Eye (tissue), 1 donor: ENCODE data around the gene NR1H3.
A peak's percentile ranks its signal among the peaks of the same experiment; 100 is the strongest.

Experiments
- DNase-seq: peaks from one replicate; pipeline ENCODE4 v3.0.0-alpha.2; 2015

The NR1H3 gene

DNA sequence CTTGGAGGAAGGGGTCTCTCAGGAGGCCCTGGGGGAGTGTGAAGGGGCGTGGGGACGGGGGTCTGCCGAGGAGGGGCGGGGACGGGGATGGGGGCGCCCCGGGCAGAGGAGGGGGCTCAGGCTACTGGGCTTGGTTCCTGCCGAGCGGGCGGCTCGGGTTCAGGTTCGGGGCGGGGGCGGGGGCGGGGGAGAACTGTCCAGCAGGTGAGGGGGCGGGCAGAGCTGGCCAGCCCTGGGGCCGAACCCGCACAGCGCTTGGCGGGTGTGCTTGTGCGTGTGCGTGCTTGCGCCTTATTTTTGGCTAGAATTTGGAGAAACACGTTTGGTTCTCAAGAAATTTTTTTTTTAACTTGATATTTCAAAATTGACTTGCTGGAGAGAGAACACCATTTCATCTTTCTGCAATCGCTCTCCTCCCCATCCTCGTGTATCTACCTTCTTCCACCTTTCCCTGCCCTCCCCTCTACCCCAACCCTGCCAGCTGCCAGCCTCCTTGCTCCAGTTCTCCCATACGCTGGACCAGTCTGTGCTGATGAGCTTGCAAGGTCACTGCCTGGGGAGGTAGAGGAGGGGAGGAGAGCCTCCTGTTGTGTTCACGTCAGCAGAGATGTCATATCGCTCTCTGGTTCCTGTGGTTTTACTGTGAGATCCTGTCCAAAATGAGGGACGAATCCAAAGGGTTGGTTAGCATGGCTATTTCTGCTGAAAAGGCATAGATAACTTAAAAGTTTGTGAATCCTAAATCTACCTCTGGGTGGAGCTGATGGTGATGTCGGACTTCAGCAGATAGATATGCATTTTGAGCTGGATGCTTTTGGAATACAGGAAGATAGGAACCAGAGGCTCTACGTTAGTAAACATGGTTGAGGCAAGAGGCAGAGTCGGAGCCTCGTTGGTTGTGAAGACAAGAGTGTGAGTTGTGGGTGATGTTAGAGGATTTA, 12.8 kb downstream of the NR1H3 start:
- DNase-seq: peak; percentile 67

DNA sequence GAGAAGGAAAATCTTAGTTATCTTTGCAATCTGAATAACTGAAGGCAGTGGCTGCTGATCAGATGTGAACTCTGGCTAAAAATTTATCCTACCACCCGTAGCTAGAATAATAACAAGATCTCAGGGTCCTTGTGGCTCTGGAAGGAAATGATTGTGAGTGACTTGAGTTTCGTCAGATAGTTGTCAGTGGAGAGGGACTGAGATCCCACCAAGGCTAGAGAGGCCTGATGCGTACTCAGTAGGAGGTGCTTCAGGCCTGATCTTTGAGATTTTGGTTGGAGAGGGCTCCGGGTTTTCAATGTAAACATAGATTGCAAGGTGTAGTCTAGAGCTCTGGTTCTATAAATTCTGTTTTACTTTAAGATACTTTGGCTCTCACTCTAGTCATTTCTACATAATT, 13.5 kb downstream of the NR1H3 start:
- DNase-seq: no peak

DNA sequence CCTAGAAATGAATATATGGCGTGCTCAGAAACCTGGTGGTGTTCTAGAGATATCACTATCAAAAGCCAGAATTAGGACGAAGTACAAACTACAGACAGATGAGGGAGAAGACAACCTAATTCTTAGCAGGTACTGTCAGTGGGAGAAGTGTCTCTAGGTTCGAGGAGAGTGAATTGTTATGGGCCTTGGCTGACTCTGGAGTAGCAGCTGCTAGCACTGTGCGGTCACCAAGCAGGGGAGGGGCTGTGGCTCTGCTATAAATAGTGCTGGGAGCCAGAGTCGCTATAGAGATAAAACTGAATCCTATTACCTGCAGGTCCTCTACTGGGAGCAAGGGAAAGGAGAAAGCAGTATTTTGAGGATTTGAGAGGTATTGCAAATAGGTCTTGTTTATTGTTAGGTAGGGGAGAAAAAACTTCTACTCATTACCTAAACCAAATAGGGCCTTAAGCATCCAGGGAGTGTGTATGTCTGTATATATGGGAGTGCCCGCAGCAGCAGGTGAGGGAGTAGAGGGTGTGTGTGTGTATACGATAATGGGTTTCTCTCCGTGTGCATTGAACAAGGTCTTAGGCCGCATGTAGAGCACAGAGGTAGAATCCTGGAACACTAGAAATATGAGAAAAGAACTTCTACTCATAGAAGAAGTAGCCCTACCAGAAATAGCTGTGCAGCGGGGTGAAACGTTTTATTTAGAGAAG, 14.3 kb downstream of the NR1H3 start:
- peak; percentile 35 for DNase-seq

DNA sequence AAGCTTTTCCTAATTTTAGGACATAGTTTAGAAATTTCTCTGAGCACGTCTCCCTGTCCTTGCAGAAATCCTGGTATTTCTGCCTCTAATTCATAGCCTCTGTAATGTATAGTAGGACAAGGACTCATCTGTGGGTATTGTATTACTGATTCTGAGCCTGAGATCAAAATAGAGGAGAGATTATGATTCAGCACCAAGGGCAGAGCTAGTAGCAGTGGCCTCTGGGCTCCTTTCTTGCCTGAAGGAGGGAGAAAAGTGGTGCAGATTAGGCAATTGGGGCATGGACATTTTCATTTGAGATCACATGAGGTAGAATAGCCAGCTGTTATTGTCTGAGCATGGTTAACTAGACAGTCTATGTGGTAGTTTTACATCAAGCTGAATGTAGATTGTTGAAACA, 14.9 kb downstream of the NR1H3 start:
- peak; percentile 14 for DNase-seq

DNA sequence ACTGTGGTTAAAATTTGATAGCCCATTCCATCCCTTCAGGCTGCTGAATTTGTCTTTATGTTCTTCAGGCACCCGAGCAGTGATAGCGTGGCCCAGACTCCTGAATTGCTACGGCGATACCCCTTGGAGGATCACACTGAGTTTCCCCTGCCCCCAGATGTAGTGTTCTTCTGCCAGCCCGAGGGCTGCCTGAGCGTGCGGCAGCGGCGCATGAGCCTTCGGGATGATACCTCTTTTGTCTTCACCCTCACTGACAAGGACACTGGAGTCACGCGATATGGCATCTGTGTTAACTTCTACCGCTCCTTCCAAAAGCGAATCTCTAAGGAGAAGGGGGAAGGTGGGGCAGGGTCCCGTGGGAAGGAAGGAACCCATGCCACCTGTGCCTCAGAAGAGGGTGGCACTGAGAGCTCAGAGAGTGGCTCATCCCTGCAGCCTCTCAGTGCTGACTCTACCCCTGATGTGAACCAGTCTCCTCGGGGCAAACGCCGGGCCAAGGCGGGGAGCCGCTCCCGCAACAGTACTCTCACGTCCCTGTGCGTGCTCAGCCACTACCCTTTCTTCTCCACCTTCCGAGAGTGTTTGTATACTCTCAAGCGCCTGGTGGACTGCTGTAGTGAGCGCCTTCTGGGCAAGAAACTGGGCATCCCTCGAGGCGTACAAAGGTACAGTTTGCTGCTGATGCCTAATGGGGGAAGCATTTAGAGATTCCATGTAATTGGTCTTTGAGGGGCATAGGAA, 16.9 kb downstream of the NR1H3 start:
- DNase-seq: no peak

DNA sequence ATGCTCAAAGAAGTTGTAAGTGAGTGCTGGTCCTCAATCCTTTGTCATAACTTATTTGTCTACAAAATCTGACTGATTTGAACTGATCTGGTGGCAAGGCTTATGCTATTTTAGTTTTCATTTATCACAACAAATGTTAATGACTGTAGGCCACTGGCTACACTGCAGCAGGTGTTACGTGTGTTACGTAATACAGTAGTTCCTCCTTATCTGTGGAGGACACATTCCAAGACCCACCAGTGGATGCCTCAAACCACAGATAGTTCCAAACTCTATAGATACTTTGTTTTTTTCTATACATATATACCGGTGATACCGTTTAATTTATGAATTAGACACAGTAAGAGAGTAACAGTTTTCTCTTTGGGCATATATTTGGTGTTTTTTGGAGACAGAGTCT, 19.1 kb downstream of the NR1H3 start:
- no peak for DNase-seq

DNA sequence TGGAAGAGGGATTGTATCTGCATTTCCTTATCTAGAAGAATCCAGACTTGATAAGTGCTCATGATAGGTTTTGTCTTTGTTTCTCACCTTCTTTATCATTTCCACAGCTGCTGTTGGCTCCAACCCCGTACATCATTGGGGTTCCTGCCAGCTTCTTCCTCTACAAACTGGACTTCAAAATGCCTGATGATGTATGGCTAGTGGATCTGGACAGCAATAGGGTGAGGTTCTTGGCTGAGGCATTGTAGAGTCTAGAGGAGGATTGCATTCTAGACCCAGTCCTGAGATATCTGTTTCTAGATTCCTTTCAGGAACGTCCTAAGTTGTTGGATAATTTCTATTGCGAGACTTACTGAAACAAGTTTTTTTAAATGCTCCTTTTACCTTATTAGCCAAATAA, 20.3 kb downstream of the NR1H3 start:
- DNase-seq: no peak

DNA sequence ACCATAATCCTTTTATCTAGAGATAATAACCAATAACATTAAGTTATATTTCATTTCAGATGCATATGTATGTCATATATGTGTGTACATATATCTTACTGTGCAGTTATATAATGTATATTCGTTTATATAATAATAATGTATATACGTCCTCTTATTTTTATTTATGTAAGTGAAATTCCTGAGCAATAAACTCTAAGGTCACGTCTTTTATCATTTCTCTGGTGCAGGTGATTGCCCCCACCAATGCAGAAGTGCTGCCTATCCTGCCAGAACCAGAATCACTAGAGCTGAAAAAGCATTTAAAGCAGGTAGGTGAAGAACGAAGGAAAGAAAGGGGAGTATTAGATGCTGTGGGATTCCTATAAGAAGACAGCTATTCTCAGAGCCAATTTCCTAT, 21.0 kb downstream of the NR1H3 start:
- no peak for DNase-seq

DNA sequence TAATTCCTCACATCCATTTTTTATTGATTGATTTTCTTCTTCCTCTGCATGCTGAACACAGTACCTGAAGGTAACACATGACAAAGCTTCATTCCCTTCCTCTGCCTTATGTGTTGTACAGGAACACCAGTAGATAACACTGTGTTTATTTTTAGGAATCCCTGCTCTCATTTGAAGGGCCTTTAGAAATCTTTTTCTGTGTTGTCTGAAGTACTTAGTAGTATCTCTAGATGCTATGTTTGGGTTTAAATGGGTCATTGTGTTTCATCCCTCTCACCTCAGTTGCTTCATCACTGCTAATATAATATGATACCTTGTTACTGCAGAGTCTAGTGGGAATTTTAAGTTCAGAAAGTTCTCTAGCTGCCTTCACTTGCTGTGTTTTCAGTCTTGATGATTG, 22.3 kb downstream of the NR1H3 start:
- no peak for DNase-seq

DNA sequence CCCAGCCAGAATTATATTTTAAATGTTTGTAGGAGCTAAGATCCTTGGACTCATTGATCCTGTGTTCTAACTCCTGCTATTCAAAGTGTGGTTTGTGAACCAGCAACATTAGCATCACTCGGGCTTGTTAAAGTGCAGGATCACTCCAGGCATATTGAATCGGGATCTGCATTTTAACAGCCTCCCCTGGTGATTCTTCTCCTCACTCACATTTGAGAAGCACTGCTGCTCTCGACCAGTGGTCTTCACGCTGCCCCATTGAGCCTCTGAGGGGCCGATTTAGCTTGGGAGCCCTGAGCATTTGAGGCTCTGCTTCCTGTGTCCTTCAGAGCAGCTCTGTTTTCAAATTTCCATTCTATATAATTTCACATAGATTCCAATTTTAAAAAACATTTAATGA, 23.1 kb downstream of the NR1H3 start:
- DNase-seq: no peak

DNA sequence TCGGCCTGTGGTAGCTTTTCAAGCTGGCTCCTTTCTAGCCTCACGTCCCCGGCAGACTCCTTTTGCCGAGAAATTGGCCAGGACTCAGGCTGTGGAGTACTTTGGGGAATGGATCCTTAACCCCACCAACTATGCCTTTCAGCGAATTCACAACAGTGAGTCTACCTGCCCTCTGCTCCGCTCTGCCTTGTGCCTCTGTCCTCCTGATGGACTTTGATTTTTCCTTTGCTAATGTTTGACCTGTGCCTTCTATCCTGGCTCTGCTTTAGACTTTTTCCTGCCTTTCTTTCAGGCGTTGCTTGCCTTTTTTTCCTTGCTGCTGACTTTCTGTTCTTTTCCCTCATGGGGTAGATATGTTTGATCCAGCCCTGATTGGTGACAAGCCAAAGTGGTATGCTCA, 24.7 kb downstream of the NR1H3 start:
- no peak for DNase-seq

DNA sequence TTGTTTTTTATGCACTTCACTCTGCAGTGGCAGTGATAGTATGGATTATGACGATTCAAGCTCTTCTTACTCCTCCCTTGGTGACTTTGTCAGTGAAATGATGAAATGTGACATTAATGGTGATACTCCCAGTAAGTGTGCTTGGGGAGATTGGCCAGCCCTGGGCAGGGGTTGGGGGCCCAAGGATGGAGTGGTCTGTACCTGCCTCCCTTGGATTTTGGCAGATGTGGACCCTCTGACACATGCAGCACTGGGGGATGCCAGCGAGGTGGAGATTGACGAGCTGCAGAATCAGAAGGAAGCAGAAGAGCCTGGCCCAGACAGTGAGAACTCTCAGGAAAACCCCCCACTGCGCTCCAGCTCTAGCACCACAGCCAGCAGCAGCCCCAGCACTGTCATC, 26.4 kb downstream of the NR1H3 start:
- no peak for DNase-seq

DNA sequence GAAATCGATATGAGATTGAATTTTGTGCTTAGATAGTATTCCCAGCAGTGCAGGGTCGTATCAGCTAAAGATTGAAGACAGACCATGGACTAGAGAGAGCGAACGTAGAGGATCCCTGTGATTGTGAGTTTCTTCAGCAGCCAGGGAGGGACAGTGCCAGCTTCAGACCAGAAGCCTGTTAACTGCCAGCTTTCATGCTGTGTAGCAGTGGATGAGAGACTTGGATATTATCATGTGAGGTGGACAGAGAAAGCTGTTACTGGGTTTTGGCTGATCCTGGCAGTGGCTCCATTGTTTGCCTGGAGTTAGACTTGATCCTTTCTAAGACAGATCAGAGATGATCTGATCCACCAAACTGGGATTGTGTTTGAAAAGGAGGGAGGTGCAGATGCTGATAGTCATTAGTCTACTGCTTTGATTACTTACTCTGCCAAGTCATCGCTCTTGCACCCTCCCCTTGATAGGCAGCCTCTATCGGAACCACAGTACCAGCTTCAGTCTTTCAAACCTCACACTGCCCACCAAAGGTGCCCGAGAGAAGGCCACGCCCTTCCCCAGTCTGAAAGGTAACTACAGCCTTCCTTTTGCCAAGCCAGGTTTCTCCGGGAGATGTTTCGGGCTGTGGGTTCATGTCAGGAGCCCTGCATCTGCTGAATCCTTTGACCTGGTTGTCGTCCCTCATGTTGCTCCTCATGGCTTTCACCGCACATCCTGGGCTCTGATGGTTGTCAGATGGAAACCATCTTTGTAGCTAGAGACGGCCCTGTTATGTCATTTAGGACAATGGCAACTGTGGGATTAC, 28.4 kb downstream of the NR1H3 start:
- DNase-seq: no peak

DNA sequence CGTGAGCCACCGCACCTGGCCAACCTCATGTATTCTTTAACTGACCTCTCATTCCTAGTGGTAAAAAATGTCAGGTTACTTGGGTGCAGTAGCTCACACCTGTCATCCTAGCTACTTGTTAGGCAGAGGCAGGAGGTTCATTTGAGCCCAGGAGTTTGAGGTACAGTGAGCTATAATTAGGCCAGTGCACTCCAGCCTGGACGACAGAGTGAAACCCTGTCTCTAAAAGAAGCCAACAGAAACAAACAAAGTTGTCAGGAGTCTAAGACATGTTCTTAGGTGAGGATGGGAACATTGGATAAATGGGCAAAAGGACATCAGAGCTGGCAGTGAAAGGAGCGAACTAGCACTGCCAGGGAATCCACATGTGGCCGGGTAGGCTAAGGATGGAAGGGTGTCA, 30.3 kb downstream of the NR1H3 start:
- no peak for DNase-seq

DNA sequence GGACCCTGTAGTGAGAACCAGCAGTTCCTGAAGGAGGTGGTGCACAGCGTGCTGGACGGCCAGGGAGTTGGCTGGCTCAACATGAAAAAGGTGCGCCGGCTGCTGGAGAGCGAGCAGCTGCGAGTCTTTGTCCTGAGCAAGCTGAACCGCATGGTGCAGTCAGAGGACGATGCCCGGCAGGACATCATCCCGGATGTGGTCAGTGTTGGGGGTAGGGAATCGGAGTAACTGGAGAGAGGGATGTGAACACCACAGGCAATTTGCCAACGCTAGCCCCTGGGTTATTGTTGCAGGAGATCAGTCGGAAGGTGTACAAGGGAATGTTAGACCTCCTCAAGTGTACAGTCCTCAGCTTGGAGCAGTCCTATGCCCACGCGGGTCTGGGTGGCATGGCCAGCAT, 32.1 kb downstream of the NR1H3 start:
- DNase-seq: no peak

DNA sequence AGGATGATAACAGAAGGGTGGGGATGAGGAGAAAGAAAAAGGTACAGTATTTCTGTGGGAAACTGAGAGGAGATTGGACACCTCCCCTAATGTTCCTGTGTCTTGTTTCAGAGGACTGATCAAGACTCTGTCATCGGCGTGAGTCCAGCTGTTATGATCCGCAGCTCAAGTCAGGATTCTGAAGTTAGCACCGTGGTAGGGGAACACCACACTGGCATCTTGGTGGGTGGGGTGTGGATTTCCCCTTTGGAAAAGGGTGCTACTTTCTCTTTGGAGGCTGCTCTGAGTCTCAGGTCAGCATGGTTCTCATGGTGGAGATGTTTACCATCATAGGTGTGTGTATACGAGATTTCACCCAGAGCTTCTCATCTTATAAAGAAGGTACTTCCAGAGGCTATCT, 37.6 kb downstream of the NR1H3 start:
- DNase-seq: no peak

DNA sequence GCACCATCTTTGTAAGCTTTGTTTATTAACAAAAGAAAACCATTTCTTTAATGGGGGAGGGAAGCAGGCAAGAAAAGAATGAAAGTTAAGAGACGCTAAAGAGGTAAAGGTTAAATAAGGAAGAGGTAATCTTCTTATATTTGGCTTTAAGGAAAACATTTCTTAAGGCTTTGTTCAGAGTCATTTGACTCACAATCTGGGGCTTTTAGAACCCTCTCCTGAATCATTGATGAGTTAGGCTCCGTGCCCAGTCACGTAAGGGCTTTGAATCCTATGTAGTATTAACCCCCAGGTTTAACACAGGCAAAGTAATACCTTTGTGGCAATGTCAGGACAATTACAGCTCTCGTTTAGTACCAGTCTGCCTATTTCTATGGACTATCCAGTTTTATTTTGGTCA, 38.2 kb downstream of the NR1H3 start:
- no peak for DNase-seq

DNA sequence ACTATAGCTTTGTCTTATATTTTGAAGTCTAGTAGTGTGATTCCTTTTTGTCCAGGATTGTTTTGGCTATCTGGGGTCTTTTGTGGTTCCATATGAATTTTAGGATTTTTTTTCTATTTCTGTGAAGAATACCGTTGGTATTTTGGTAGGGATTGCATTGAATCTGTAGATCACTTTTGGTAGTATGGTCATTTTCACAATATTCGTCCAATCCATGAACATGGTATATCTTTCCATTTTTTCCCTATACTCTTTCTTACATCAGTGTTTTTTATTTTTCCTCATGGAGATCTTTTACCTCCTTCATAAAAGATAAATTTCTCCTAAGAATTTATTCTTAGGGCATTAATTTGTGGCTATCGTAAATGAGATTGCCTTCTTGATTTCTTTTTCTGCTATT, 41.3 kb downstream of the NR1H3 start:
- no peak for DNase-seq

DNA sequence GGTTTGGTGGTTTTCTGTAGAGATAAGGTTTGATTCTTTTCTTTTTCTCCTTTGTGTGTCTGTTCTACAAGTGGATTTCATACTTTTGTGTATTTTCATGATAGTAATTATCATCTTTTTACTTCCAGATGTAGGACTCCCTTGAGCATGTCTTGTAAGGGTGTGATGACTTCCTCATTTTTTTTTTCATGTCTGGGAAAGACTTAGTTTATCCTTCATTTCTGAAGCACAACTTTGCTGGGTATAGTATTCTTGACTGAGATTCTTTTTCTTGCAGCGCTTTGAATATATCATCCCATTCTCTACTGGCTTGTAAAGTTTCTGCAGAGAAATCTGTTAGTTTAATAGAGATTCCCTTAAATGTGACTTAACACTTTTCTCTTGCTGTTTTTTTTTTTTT, 45.1 kb downstream of the NR1H3 start:
- no peak for DNase-seq

DNA sequence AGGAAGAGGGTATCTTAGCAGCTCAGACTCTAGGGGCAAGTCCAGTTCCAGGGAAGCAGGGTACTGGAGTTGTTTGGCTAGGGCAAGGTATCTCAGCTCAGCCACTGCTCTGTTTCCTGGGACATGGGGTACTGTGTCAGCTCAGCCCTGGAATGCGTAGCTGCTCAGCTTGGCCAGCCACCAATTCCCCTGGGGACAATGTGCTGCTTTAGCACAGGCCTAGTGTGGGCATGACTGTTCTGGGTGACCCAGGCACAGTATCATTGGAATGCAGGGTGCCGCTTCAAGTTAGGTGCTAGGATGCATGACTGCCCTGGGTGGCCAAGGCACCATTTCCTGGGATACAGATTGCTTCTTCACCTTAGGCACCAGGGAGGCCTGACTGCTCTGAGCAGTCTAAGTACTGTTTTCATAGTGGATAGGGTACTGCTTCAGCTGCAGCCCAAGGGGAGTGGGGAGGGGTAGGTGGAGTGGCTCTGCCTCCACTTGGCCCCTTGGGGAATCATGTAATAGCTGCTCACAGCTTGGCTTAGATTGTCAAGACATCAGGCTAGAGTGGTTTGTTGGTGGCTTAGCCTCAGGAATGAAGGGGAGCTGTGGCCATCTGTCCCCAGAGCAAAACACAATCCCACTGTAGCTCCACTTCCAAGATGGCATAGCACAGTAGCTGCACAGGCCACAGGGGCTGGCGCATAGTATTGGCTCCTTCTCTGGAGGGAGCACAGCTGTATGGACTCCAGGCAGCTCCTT, 48.1 kb downstream of the NR1H3 start:
- DNase-seq: peak; percentile 23

DNA sequence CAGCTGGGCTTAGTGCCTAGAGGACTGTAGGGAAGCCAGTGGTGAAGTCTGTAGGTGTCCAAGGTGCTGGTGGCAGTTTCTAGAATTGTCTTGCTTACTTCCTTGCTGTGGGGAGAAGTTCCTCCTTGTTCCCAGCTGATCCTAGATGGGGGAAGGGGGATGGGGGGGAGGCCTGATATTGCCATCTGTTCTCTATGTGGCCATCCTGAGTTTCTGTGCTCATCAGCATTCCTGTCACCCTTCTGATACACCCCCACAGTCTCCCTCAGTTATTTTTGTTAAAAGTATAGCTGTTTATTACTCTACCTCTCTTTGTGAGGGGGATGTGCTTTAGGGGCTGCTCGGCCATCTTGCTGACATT, 48.7 kb downstream of the NR1H3 start:
- no peak for DNase-seq
